ENCODE results near the gene EDDM13.

The EDDM13 gene

GRCh38 chr19:56351208-56351607, 78.7 kb downstream of the EDDM13 start:
- TF ChIP-seq SPI1 (IDR thresholded peaks at IDR 0.05; ENCODE audit: borderline replicate concordance, low read depth) (no peak), REST (IDR thresholded peaks at IDR 0.05; ENCODE audit: insufficient replicate concordance, low read depth) (no peak), CTCF (IDR thresholded peaks at IDR 0.05; ENCODE audit: insufficient read depth, low read length) (no peak), POLR2AphosphoS5 (IDR thresholded peaks at IDR 0.05; ENCODE audit: low read depth) (no peak), GABPA (IDR thresholded peaks at IDR 0.05; ENCODE audit: low read depth) (no peak)
- DNase-seq (ENCODE audit: low read depth in 1 of 2, low spot score in 1 of 2), result no peak
- H3K27me3 ChIP-seq (ENCODE audit: insufficient read depth, poor library complexity, severe bottlenecking), result no peaks in the 10 kb centered on the region
- H3K27ac ChIP-seq (replicated peaks), result no peak overlapping the region
- H3K4me3 ChIP-seq (replicated peaks; ENCODE audit: insufficient read depth, low read length), result no peak overlapping the region

- H3K27ac ChIP-seq (replicated peaks), result no peak overlapping the region
- H3K4me3 ChIP-seq (replicated peaks; ENCODE audit: insufficient read depth, low read length), result no peak overlapping the region
- no peak for DNase-seq (ENCODE audit: low read depth in 1 of 2, low spot score in 1 of 2)
- TF ChIP-seq SPI1 (IDR thresholded peaks at IDR 0.05; ENCODE audit: borderline replicate concordance, low read depth), result no peak
- no peak for TF ChIP-seq REST (IDR thresholded peaks at IDR 0.05; ENCODE audit: insufficient replicate concordance, low read depth)
- no peak for TF ChIP-seq CTCF (IDR thresholded peaks at IDR 0.05; ENCODE audit: insufficient read depth, low read length)
- TF ChIP-seq GABPA (IDR thresholded peaks at IDR 0.05; ENCODE audit: low read depth), result no peak
- TF ChIP-seq POLR2AphosphoS5 (IDR thresholded peaks at IDR 0.05; ENCODE audit: low read depth), result no peak
- no peaks in the 10 kb centered on the region for H3K27me3 ChIP-seq (ENCODE audit: insufficient read depth, poor library complexity, severe bottlenecking)
These were observed 83.0 kb downstream of the EDDM13 start for GRCh38 chr19:56355517-56355916.

- Histone ChIP-seq H3K27me3 (ENCODE audit: insufficient read depth, poor library complexity, severe bottlenecking) (no peaks in the 10 kb centered on the region), H3K27ac (replicated peaks) (no peak overlapping the region), H3K4me3 (replicated peaks; ENCODE audit: insufficient read depth, low read length) (no peak overlapping the region)
- TF ChIP-seq SPI1 (IDR thresholded peaks at IDR 0.05; ENCODE audit: borderline replicate concordance, low read depth) (no peak), POLR2AphosphoS5 (IDR thresholded peaks at IDR 0.05; ENCODE audit: low read depth) (no peak), CTCF (IDR thresholded peaks at IDR 0.05; ENCODE audit: insufficient read depth, low read length) (no peak), REST (IDR thresholded peaks at IDR 0.05; ENCODE audit: insufficient replicate concordance, low read depth) (no peak), GABPA (IDR thresholded peaks at IDR 0.05; ENCODE audit: low read depth) (no peak)
- DNase-seq (ENCODE audit: low read depth in 1 of 2, low spot score in 1 of 2), result no peak
These were observed 84.4 kb downstream of the EDDM13 start for GRCh38 chr19:56356944-56357343.

Measured in HL-60 (cell line).